ENCODE results near the gene CYSTM1. TPM values are rescaled to one million over a fixed set of nuclear protein-coding genes. Genes with fewer than 3 reads are reported as not detected.
"Not testable (repeated sequence)": the region's sequence is repeated elsewhere in the genome, so short reads cannot be mapped to it uniquely, and the experiment has no call there.

Gene CYSTM1
- polyA plus RNA-seq, 2 of the 4 experiments (the other 2 are of a cell fraction): 76.8 to 103 TPM

DNA sequence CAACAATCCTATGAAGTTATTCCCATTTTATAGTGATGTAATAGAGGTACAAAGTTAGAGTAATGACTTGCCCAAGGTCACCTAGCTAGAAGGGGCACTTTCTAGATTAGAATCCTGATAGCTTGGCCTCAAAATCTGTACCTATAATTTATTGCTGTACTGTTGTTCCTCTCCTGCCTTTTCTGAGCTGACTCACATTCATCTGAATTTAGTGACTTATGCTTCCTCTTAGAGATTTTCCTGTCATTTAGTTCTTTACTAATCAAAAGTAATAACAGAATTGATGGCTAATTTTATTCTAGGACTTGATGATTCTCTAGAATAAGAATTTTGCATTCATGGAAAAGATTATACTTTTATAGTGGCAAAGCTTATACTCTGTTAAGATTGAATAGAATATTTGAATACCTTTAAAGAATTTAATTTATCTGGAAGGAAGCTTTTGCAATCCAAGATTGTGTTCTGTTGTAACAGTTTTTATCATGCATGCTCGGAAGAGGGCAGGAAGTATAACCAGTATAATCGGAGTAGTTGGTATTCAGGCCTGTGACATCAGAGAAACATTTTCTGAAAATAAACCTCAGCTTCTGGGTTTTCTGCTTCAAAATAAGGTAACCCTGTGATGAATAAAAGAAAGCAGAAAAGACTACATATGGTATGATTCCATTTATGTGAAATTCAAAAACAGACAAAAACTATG lies 21.3 kb downstream of the CYSTM1 start:
- ChIA-PET POLR2A (no interaction called here), CTCF (interaction anchor here (0.7 to 1.9 kb wide), 4 partner anchors 21 to 413 kb away, joined by 3 to 7 read pairs (median 4); no protein-coding TSS in a partner anchor)
- no peak for ATAC-seq
- no peak overlapping the region for H3K4me2 ChIP-seq
- no peaks in the 10 kb centered on the region for H3K9me3 ChIP-seq
- no peak for FAIRE-seq
- H3K4me3 ChIP-seq: no peak overlapping the region
- H3K27ac ChIP-seq: no peak overlapping the region
- no peak for TF ChIP-seq RCOR1 (IDR thresholded peaks at IDR 0.05; ENCODE audit: low read depth, low read length)
- TF ChIP-seq, protein P1, sequence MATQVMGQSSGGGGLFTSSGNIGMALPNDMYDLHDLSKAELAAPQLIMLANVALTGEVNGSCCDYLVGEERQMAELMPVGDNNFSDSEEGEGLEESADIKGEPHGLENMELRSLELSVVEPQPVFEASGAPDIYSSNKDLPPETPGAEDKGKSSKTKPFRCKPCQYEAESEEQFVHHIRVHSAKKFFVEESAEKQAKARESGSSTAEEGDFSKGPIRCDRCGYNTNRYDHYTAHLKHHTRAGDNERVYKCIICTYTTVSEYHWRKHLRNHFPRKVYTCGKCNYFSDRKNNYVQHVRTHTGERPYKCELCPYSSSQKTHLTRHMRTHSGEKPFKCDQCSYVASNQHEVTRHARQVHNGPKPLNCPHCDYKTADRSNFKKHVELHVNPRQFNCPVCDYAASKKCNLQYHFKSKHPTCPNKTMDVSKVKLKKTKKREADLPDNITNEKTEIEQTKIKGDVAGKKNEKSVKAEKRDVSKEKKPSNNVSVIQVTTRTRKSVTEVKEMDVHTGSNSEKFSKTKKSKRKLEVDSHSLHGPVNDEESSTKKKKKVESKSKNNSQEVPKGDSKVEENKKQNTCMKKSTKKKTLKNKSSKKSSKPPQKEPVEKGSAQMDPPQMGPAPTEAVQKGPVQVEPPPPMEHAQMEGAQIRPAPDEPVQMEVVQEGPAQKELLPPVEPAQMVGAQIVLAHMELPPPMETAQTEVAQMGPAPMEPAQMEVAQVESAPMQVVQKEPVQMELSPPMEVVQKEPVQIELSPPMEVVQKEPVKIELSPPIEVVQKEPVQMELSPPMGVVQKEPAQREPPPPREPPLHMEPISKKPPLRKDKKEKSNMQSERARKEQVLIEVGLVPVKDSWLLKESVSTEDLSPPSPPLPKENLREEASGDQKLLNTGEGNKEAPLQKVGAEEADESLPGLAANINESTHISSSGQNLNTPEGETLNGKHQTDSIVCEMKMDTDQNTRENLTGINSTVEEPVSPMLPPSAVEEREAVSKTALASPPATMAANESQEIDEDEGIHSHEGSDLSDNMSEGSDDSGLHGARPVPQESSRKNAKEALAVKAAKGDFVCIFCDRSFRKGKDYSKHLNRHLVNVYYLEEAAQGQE (IDR thresholded peaks at IDR 0.05): 0 out of 2 replicates have a peak, but pooled peaks have one; percentile 14
- peaks cover 5% of the 10 kb centered on the region; the same call in 1 of the 3 replicates for H3K4me1 ChIP-seq
- DNase-seq (ENCODE audit: low read depth in 1 of 2, low spot score in 1 of 2): no peak
- 89% methylated on average over 2 of the region's 2 CpGs for WGBS (ENCODE audit: missing lambda C conversion rate)

DNA sequence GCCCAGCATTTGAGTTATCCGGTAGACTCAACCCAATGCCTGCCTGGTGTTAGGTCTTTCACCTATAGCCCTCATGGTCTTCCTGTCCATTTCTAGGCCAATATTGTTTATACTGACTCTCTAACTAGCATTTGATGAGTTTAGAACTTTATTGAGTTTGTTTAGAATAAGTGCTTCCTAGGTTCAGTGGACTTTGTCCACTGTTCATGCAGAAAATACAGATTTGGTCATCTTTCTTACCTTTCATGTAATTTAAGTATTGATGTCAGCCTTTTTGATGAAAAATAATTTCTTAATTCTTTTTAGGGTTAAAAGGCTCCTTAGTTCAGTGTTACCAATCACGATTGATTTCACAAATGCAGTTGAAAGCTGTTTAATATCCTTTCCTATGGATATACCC lies 22.0 kb downstream of the CYSTM1 start:
- H3K4me2 ChIP-seq: no peak overlapping the region
- no peak overlapping the region for H3K4me3 ChIP-seq
- no peak overlapping the region for H3K27ac ChIP-seq
- TF ChIP-seq CEBPB (IDR thresholded peaks at IDR 0.05): no peak
- TF ChIP-seq, protein P1 (IDR thresholded peaks at IDR 0.05): no peak
- ChIA-PET POLR2A (no interaction called here), CTCF (interaction anchor here (1.2 to 1.5 kb wide), 2 partner anchors 9 to 39 kb away, joined by 3 to 4 read pairs; no protein-coding TSS in a partner anchor)
- H3K9me3 ChIP-seq: no peaks in the 10 kb centered on the region
- FAIRE-seq (no peak), ATAC-seq (no peak), DNase-seq (ENCODE audit: low read depth in 1 of 2, low spot score in 1 of 2) (no peak)
- WGBS (ENCODE audit: missing lambda C conversion rate): 90% methylated on average over 2 of the region's 2 CpGs
- peaks cover 12% of the 10 kb centered on the region; the same call in 2 of the 3 replicates for H3K4me1 ChIP-seq

DNA sequence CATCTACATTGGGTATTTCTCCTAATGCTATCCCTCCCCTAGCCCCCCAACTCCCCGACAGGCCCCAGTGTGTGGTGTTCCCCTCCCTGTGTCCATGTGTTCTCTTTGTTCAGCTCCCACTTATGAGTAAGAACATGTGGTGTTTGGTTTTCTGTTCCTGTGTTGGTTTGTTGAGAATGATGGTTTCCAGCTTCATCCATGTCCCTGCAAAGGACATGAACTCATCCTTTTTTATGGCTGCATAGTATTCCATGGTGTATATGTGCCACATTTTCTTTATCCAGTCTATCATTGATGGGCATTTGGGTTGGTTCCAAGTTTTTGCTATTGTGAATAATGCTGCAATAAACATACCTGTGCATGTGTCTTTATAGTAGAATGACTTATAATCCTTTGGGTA lies 23.9 kb downstream of the CYSTM1 start:
- H3K9me3 ChIP-seq; CTCF ChIA-PET; H3K27ac ChIP-seq; H3K4me2 ChIP-seq; H3K4me3 ChIP-seq; ATAC-seq; DNase-seq (ENCODE audit: low read depth in 1 of 2, low spot score in 1 of 2); FAIRE-seq; POLR2A ChIA-PET: not testable (repeated sequence)
- 100% methylated on average over 1 of the region's 1 CpG for WGBS (ENCODE audit: missing lambda C conversion rate)
- H3K4me1 ChIP-seq: peaks cover 15% of the 10 kb centered on the region; the same call in 2 of the 3 replicates

DNA sequence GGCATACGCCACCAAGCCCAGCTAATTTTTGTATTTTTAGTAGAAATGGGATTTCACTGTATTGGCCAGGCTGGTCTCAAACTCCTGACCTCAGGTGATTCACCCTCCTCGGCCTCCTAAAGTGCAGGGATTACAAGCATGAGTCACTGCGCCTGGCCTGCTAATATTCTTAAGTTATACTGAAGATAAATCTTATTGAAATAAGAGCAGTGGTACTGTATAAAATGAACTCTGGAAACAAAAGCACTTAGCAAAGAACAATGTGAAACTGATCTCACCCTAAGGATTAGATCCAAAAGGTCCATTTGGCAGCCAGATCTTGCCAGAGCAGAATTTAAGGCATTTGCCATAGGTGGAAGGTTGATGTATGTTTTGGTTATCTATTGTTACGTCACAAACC lies 27.1 kb downstream of the CYSTM1 start:
- ATAC-seq: no peak
- Histone ChIP-seq H3K4me2 (no peak overlapping the region), H3K9me3 (no peaks in the 10 kb centered on the region), H3K27ac (no peak overlapping the region), H3K4me3 (no peak overlapping the region), H3K4me1 (peaks cover 13% of the 10 kb centered on the region; the same call in 2 of the 3 replicates)
- TF ChIP-seq FOSL2 (IDR thresholded peaks at IDR 0.05): no peak
- peak; percentile 34; the same call in 1 of the 2 replicates for TF ChIP-seq FOSL2 (CRISPR knock-in tag; IDR thresholded peaks at IDR 0.05)
- no peak for TF ChIP-seq NR3C1 (IDR thresholded peaks at IDR 0.05)
- no peak for TF ChIP-seq CBX2 (IDR thresholded peaks at IDR 0.05; ENCODE audit: borderline replicate concordance, low read depth)
- TF ChIP-seq EHF (CRISPR knock-in tag; IDR thresholded peaks at IDR 0.05): no peak
- ChIA-PET POLR2A (no interaction called here), CTCF (no interaction called here)
- no peak for DNase-seq (ENCODE audit: low read depth in 1 of 2, low spot score in 1 of 2)
- FAIRE-seq: no peak
- 70% methylated on average over 4 of the region's 4 CpGs for WGBS (ENCODE audit: missing lambda C conversion rate)

Data from A549 (cell line).